Activated B cell treated with CpG ODN at 0.5 μM for 24 hours (primary cell): ENCODE measurements around the gene TIMM23. TPM values are rescaled to one million over a fixed set of nuclear protein-coding genes. Genes with fewer than 3 reads are reported as not detected.
"Not testable (repeated sequence)": the region's sequence is repeated elsewhere in the genome, so short reads cannot be mapped to it uniquely, and the experiment has no call there.

ENCODE experiments used
- ATAC-seq: fragments of 200-7000 bp; cut with Tn5 transposase; one replicate; pipeline ENCODE4 v1.10.0; 2021; ENCODE audit warnings: low read depth, mild to moderate bottlenecking, moderate library complexity
- CTCF ChIA-PET: fragments of 350-600 bp; sonication (Branson Sonifier 250); formaldehyde crosslinking; loops from one replicate; lab custom pipeline; 2021; ENCODE audit warnings: antibody characterized with exemption; lab: Charles Lee
- POLR2A ChIA-PET: fragments of 350-600 bp; sonication (Branson Sonifier 250); formaldehyde crosslinking; loops from one replicate; lab custom pipeline; 2021; ENCODE audit warnings: antibody characterized with exemption; lab: Charles Lee
- DNase-seq: peaks from one replicate; pipeline ENCODE4 v3.0.0; 2022
- H3K27ac Mint-ChIP-seq: one replicate; pipeline ENCODE4 v1.8.0; 2020; ENCODE audit warnings: mixed read lengths
- H3K27me3 Mint-ChIP-seq: one replicate; pipeline ENCODE4 v1.8.0; 2021; ENCODE audit warnings: mixed read lengths
- H3K36me3 Mint-ChIP-seq: one replicate; pipeline ENCODE4 v1.8.0; 2021; ENCODE audit warnings: low read depth, mixed read lengths
- H3K4me1 Mint-ChIP-seq: one replicate; pipeline ENCODE4 v1.8.0; 2021; ENCODE audit warnings: mixed read lengths
- H3K4me3 Mint-ChIP-seq: one replicate; pipeline ENCODE4 v1.8.0; 2020; ENCODE audit warnings: mild to moderate bottlenecking, mixed read lengths
- H3K9me3 Mint-ChIP-seq: one replicate; pipeline ENCODE4 v1.8.0; 2020; ENCODE audit warnings: mixed read lengths
- CTCF ChIP-seq: fragments of 200-600 bp; IDR thresholded peaks from one replicate; pipeline ENCODE4 v1.8.0; 2022; ENCODE audit warnings: antibody characterized with exemption, mild to moderate bottlenecking
- intact Hi-C: fragments of 100-400 bp; cut with micrococcal nuclease; formaldehyde crosslinking; loops from one replicate; pipeline ENCODE4 v1.15.1; 2024
- total RNA-seq: library from RNA; stranded (reverse); gene quantifications from 2 replicates; pipeline ENCODE4 v1.2.3, GENCODE V29; 2022

Gene TIMM23
- total RNA-seq, 1 donor from 2014 or later: 47.2 TPM

- Mint-ChIP-seq H3K4me3 (no peak overlapping the region), H3K4me1 (no peaks in the 10 kb centered on the region), H3K9me3 (peaks cover 6% of the 10 kb centered on the region), H3K27me3 (no peaks in the 10 kb centered on the region), H3K27ac (no peak overlapping the region), H3K36me3 (peaks cover 60% of the 10 kb centered on the region)
- DNase-seq: no peak
- intact Hi-C loops: no loop called here
- no peak for ATAC-seq
- no peak for TF ChIP-seq CTCF
- ChIA-PET CTCF (no interaction called here), POLR2A (no interaction called here)
These were observed 25.3 kb downstream of the TIMM23 start for GRCh38 chr10:45997557-45997956.

- Mint-ChIP-seq H3K9me3 (peaks cover 6% of the 10 kb centered on the region), H3K4me1 (no peaks in the 10 kb centered on the region), H3K27me3 (no peaks in the 10 kb centered on the region), H3K27ac (no peak overlapping the region), H3K4me3 (no peak overlapping the region), H3K36me3 (peaks cover 60% of the 10 kb centered on the region)
- ChIA-PET CTCF (no interaction called here), POLR2A (no interaction called here)
- ATAC-seq (no peak), DNase-seq (no peak)
- intact Hi-C loops: no loop called here
- TF ChIP-seq CTCF: no peak
These were observed 25.9 kb downstream of the TIMM23 start for GRCh38 chr10:45997994-45998763.

GRCh38 chr10:45999955-46000354, 27.7 kb downstream of the TIMM23 start:
- H3K27me3 Mint-ChIP-seq, H3K4me1 Mint-ChIP-seq, H3K9me3 Mint-ChIP-seq, H3K4me3 Mint-ChIP-seq, ATAC-seq, DNase-seq, intact Hi-C loops, CTCF ChIA-PET, POLR2A ChIA-PET, H3K27ac Mint-ChIP-seq: not testable (repeated sequence)
- H3K36me3 Mint-ChIP-seq: peaks cover 66% of the 10 kb centered on the region

- DNase-seq: no peak
- Mint-ChIP-seq H3K4me1 (no peaks in the 10 kb centered on the region), H3K27me3 (no peaks in the 10 kb centered on the region), H3K27ac (no peak overlapping the region), H3K36me3 (peaks cover 72% of the 10 kb centered on the region), H3K9me3 (peaks cover 6% of the 10 kb centered on the region), H3K4me3 (no peak overlapping the region)
- ChIA-PET CTCF (no interaction called here), POLR2A (no interaction called here)
- ATAC-seq: no peak
- intact Hi-C loops: no loop called here
- no peak for TF ChIP-seq CTCF
These were observed 28.2 kb downstream of the TIMM23 start for GRCh38 chr10:46000538-46000937.

- Mint-ChIP-seq H3K4me3 (no peak overlapping the region), H3K27ac (no peak overlapping the region), H3K36me3 (peaks cover 79% of the 10 kb centered on the region), H3K9me3 (peaks cover 6% of the 10 kb centered on the region), H3K4me1 (no peaks in the 10 kb centered on the region), H3K27me3 (no peaks in the 10 kb centered on the region)
- POLR2A ChIA-PET: no interaction called here
- DNase-seq (no peak), ATAC-seq (no peak)
- intact Hi-C loops: no loop called here
- CTCF ChIA-PET: no interaction called here
- no peak for TF ChIP-seq CTCF
These were observed 29.0 kb downstream of the TIMM23 start for GRCh38 chr10:46001187-46001756.

- H3K36me3 Mint-ChIP-seq: peaks cover 87% of the 10 kb centered on the region
- POLR2A ChIA-PET, H3K4me1 Mint-ChIP-seq, DNase-seq, H3K4me3 Mint-ChIP-seq, H3K9me3 Mint-ChIP-seq, ATAC-seq, CTCF ChIA-PET, H3K27ac Mint-ChIP-seq, H3K27me3 Mint-ChIP-seq, intact Hi-C loops: not testable (repeated sequence)
These were observed 29.9 kb downstream of the TIMM23 start for GRCh38 chr10:46002189-46002687.
